HepG2 (cell line): ENCODE measurements around the gene ABT1. TPM values are rescaled to one million over a fixed set of nuclear protein-coding genes. Genes with fewer than 3 reads are reported as not detected.

Experiments used
- AKAP8 ChIP-seq: sonication (generic); formaldehyde crosslinking; IDR thresholded peaks from 2 replicates; pipeline ENCODE4 v1.5.1; 2020; ENCODE audit warnings: mild to moderate bottlenecking, missing genetic modification reagents
- HMGXB4 ChIP-seq, 2 experiments: sonication (generic) in 1 of 2; formaldehyde crosslinking in 1 of 2; IDR thresholded peaks; 2 replicates each; pipeline versions ENCODE4 v1.4.0 to v1.6.1; 2018 to 2020; ENCODE audit warnings: missing genetic modification reagents in 2 of 2, borderline replicate concordance in 1 of 2, low read depth in 1 of 2, mild to moderate bottlenecking in 1 of 2, missing biosample characterization in 1 of 2
- KAT8 ChIP-seq: IDR thresholded peaks from 2 replicates; pipeline ENCODE4 v1.6.1; 2016; ENCODE audit warnings: missing genetic modification reagents, missing compliant biosample characterization
- PAF1 ChIP-seq: IDR thresholded peaks from 2 replicates; pipeline ENCODE4 v1.6.1; 2016; ENCODE audit warnings: missing genetic modification reagents, missing compliant biosample characterization
- RERE ChIP-seq: IDR thresholded peaks from 2 replicates; pipeline ENCODE4 v1.6.1; 2016; ENCODE audit warnings: low read depth, missing genetic modification reagents, missing compliant biosample characterization
- RNF219 ChIP-seq: sonication (generic); formaldehyde crosslinking; IDR thresholded peaks from 2 replicates; pipeline ENCODE4 v1.5.0; 2020; ENCODE audit warnings: mild to moderate bottlenecking, missing genetic modification reagents
- SAP130 ChIP-seq: IDR thresholded peaks from 2 replicates; pipeline ENCODE4 v1.6.1; 2016; ENCODE audit warnings: low read depth
- TCF7L2 ChIP-seq: IDR thresholded peaks from 2 replicates; pipeline ENCODE4 v1.6.1; 2011; ENCODE audit warnings: mild to moderate bottlenecking, low read depth, low read length, moderate library complexity
- XBP1 ChIP-seq: sonication (generic); formaldehyde crosslinking; IDR thresholded peaks from 2 replicates; pipeline ENCODE4 v1.5.0; 2020; ENCODE audit warnings: missing genetic modification reagents
- ZBTB14 ChIP-seq: sonication (generic); formaldehyde crosslinking; IDR thresholded peaks from 2 replicates; pipeline ENCODE4 v1.4.0; 2020; ENCODE audit warnings: missing genetic modification reagents
- ZNF362 ChIP-seq: sonication (generic); formaldehyde crosslinking; IDR thresholded peaks from 2 replicates; pipeline ENCODE4 v1.4.0; 2020; ENCODE audit warnings: missing genetic modification reagents, mild to moderate bottlenecking, borderline replicate concordance
- ZNF569 ChIP-seq: sonication (generic); formaldehyde crosslinking; IDR thresholded peaks from 2 replicates; pipeline ENCODE4 v1.5.0; 2020; ENCODE audit warnings: mild to moderate bottlenecking, missing genetic modification reagents, moderate library complexity, borderline replicate concordance
- ZNF768 ChIP-seq: sonication (generic); formaldehyde crosslinking; IDR thresholded peaks from 2 replicates; pipeline ENCODE4 v1.4.0; 2020; ENCODE audit warnings: missing genetic modification reagents
- ZNF777 ChIP-seq: sonication (generic); formaldehyde crosslinking; IDR thresholded peaks from 2 replicates; pipeline ENCODE4 v1.4.0; 2020; ENCODE audit warnings: missing genetic modification reagents
- ZNF83 ChIP-seq: sonication (generic); formaldehyde crosslinking; IDR thresholded peaks from 2 replicates; pipeline ENCODE4 v1.4.0; 2020; ENCODE audit warnings: missing genetic modification reagents, mild to moderate bottlenecking, borderline replicate concordance
- ZSCAN12 ChIP-seq: sonication (generic); formaldehyde crosslinking; IDR thresholded peaks from 2 replicates; pipeline ENCODE4 v1.9.0; 2021; ENCODE audit warnings: mild to moderate bottlenecking, missing genetic modification reagents
- polyA plus RNA-seq, 8 experiments: library from polyadenylated mRNA; depleted of rRNA in 3 of 8; stranded (reverse) in 7 of 8; unstranded in 1 of 8; fragments of >200 nt; fragmentation: Illumina TruSeq in 4 of 8; extraction: Trizol in 4 of 8; gene quantifications; 2 replicates each; pipeline versions ENCODE4 v1.2.1 to v1.2.3, GENCODE V29; 2011 to 2016; ENCODE audit warnings: low read depth in 4 of 8, missing spikeins in 1 of 8, mixed read lengths in 1 of 8; ENCODE audit not compliant: insufficient read depth in 1 of 8
- total RNA-seq, 5 experiments: library from RNA; depleted of rRNA; stranded (reverse); fragments of >200 nt; fragmentation: Illumina TruSeq; extraction: Trizol; gene quantifications; 2 replicates each; pipeline ENCODE4 v1.2.3, GENCODE V29; 2016; ENCODE audit warnings: low read depth in 1 of 5

The ABT1 gene
- total and polyA plus RNA-seq, 2 of the 13 experiments (the other 11 are each of a cell fraction or from before 2014, with no cell fraction given), result 38.4 TPM

- 0 out of 2 replicates have a peak, but pooled peaks have one; percentile 30 for TF ChIP-seq RERE (CRISPR knock-in tag)
- TF ChIP-seq KAT8, result peak; percentile 77
- peak; percentile 72 for TF ChIP-seq ZNF362 (CRISPR knock-in tag)
- TF ChIP-seq ZNF768 (CRISPR knock-in tag), result no peak
- TF ChIP-seq RNF219 (CRISPR knock-in tag), result no peak
- no peak for TF ChIP-seq ZBTB14 (CRISPR knock-in tag)
- TF ChIP-seq HMGXB4 (CRISPR knock-in tag; IDR thresholded peaks at IDR 0.05; ENCODE audit: borderline replicate concordance in 1 of 2, low read depth in 1 of 2), result peak; percentile 99 to 100
- TF ChIP-seq PAF1 (CRISPR knock-in tag), result no peak
- peak; percentile 86 for TF ChIP-seq SAP130 (CRISPR knock-in tag)
- no peak for TF ChIP-seq AKAP8 (CRISPR knock-in tag)
- TF ChIP-seq XBP1, result no peak; the same call in 1 of the 2 replicates
- TF ChIP-seq TCF7L2, result no peak
- TF ChIP-seq ZNF569, result no peak; the same call in 1 of the 2 replicates
- peak; percentile 57; the same call in 1 of the 2 replicates for TF ChIP-seq ZNF777 (CRISPR knock-in tag)
- TF ChIP-seq ZSCAN12 (CRISPR knock-in tag), result no peak
- TF ChIP-seq ZNF83 (CRISPR knock-in tag), result no peak
These were observed 27.9 kb upstream of the ABT1 start (continued) for GRCh38 chr6:26568601-26569432.
